ENCODE results near the gene GRHL1. TPM values are rescaled to one million over a fixed set of nuclear protein-coding genes. Genes with fewer than 3 reads are reported as not detected.

The GRHL1 gene
- polyA plus RNA-seq, 1 of the 3 experiments (the other 2 are of a cell fraction): 1.0 TPM

GRCh38 chr2:10005461-10006235 is 54.2 kb downstream of the GRHL1 start:
- H3K4me1 ChIP-seq (ENCODE audit: control insufficient read depth in 1 of 2, insufficient read depth in 2 of 2, low read depth in 1 of 2, low read length in 1 of 2): peaks cover 6 to 75% of the 10 kb centered on the region in 2 experiments; a peak in 3 of 4 replicates
- no peaks in the 10 kb centered on the region for H3K9me2 ChIP-seq
- H3K27ac ChIP-seq (ENCODE audit: low read depth in 2 of 2, low read length in 1 of 2): peak overlapping the region in 1 of 2 experiments; percentile 90; a peak in 1 of 4 replicates
- H2AFZ ChIP-seq (ENCODE audit: low read depth): no peak overlapping the region
- ChIA-PET POLR2A (no interaction called here), CTCF (interaction anchor here (1.0 to 5.9 kb wide), 6 partner anchors 13 to 67 kb away, joined by 3 to 58 read pairs (median 4); no protein-coding TSS in a partner anchor)
- no peaks in the 10 kb centered on the region for H3K36me3 ChIP-seq (replicated peaks in 1 of 2; ENCODE audit: control insufficient read depth in 1 of 2, insufficient read depth in 2 of 2, low read length in 1 of 2)
- no peak overlapping the region for H3K4me2 ChIP-seq
- no peaks in the 10 kb centered on the region for H3K27me3 ChIP-seq (ENCODE audit: insufficient read depth)
- no peak for DNase-seq
- no peaks in the 10 kb centered on the region for H3K79me2 ChIP-seq (ENCODE audit: insufficient read depth)
- peaks cover 5% of the 10 kb centered on the region for H3F3A ChIP-seq (replicated peaks; ENCODE audit: insufficient read depth)
- H3K9me3 ChIP-seq: no peaks in the 10 kb centered on the region
- H4K20me1 ChIP-seq (ENCODE audit: insufficient read depth): no peaks in the 10 kb centered on the region
- no peak overlapping the region for H3K9ac ChIP-seq
- WGBS (ENCODE audit: low lambda C conversion rate): 96% methylated on average over 17 of the region's 17 CpGs
- no peak for TF ChIP-seq PBX3 (IDR thresholded peaks at IDR 0.05)
- no peak for TF ChIP-seq REST (IDR thresholded peaks at IDR 0.05; ENCODE audit: low read depth, low read length)
- TF ChIP-seq RXRA (IDR thresholded peaks at IDR 0.05; ENCODE audit: borderline replicate concordance, low read depth): no peak
- TF ChIP-seq RCOR1 (IDR thresholded peaks at IDR 0.05; ENCODE audit: low read length): no peak
- no peak overlapping the region for H3K4me3 ChIP-seq (ENCODE audit: low read depth in 2 of 2, low read length in 1 of 2)

GRCh38 chr2:10006236-10007161 is 55.0 kb downstream of the GRHL1 start:
- H2AFZ ChIP-seq (ENCODE audit: low read depth): no peak overlapping the region
- CTCF ChIA-PET: interaction anchor here (1.0 to 5.9 kb wide), 6 partner anchors 14 to 66 kb away, joined by 3 to 58 read pairs (median 4); no protein-coding TSS in a partner anchor
- TF ChIP-seq JUND (IDR thresholded peaks at IDR 0.05) (no peak), EP300 (IDR thresholded peaks at IDR 0.05; ENCODE audit: borderline replicate concordance in 1 of 2, low read depth in 1 of 2, low read length in 1 of 2) (peak in 1 of 2 experiments; percentile 49; a peak in 2 of 4 replicates), RAD21 (IDR thresholded peaks at IDR 0.05; ENCODE audit: low read length) (peak; percentile 13; the same call in 1 of the 2 replicates), POLR2AphosphoS5 (IDR thresholded peaks at IDR 0.05; ENCODE audit: low read depth, low read length) (no peak), MAX (IDR thresholded peaks at IDR 0.05; ENCODE audit: low read depth) (no peak), FOXJ3 (CRISPR knock-in tag; IDR thresholded peaks at IDR 0.05) (peak; percentile 42; the same call in 1 of the 2 replicates), FOXM1 (IDR thresholded peaks at IDR 0.05; ENCODE audit: low read depth) (no peak), TEAD4 (IDR thresholded peaks at IDR 0.05; ENCODE audit: borderline replicate concordance, insufficient read depth) (no peak), EZH2phosphoT487 (IDR thresholded peaks at IDR 0.05; ENCODE audit: borderline replicate concordance, low read depth) (no peak), ELF1 (IDR thresholded peaks at IDR 0.05) (no peak), ZBTB33 (IDR thresholded peaks at IDR 0.05; ENCODE audit: borderline replicate concordance, low read depth) (no peak), RCOR1 (IDR thresholded peaks at IDR 0.05; ENCODE audit: low read length) (peak; percentile 24; the same call in 1 of the 2 replicates), TAF1 (IDR thresholded peaks at IDR 0.05; ENCODE audit: borderline replicate concordance, low read depth, low read length) (no peak), CHD2 (IDR thresholded peaks at IDR 0.05; ENCODE audit: low read length, partially characterized antibody) (no peak)

More at GRCh38 chr2:10006236-10007161, 55.0 kb downstream of the GRHL1 start:
- Histone ChIP-seq H3K36me3 (replicated peaks in 1 of 2; ENCODE audit: control insufficient read depth in 1 of 2, insufficient read depth in 2 of 2, low read length in 1 of 2) (no peaks in the 10 kb centered on the region), H3K4me3 (ENCODE audit: low read depth in 2 of 2, low read length in 1 of 2) (no peak overlapping the region), H3K9me2 (no peaks in the 10 kb centered on the region), H3K4me2 (no peak overlapping the region), H3K9me3 (no peaks in the 10 kb centered on the region), H3K4me1 (ENCODE audit: control insufficient read depth in 1 of 2, insufficient read depth in 2 of 2, low read depth in 1 of 2, low read length in 1 of 2) (peaks cover 6 to 73% of the 10 kb centered on the region in 2 experiments; a peak in 3 of 4 replicates), H3K9ac (no peak overlapping the region), H4K20me1 (ENCODE audit: insufficient read depth) (no peaks in the 10 kb centered on the region), H3K27ac (ENCODE audit: low read depth in 2 of 2, low read length in 1 of 2) (peak overlapping the region in 1 of 2 experiments; percentile 90; a peak in 2 of 4 replicates), H3K79me2 (ENCODE audit: insufficient read depth) (no peaks in the 10 kb centered on the region), H3K27me3 (ENCODE audit: insufficient read depth) (no peaks in the 10 kb centered on the region), H3F3A (replicated peaks; ENCODE audit: insufficient read depth) (peaks cover 5% of the 10 kb centered on the region)
- WGBS (ENCODE audit: low lambda C conversion rate): 87% methylated on average over 61 of the region's 64 CpGs
- peak; percentile 92 for DNase-seq
- POLR2A ChIA-PET: no interaction called here

All from SK-N-SH (cell line).